CD14-positive monocyte (primary cell): Measurements from ENCODE around the gene LTBP1. TPM values are rescaled to one million over a fixed set of nuclear protein-coding genes. Genes with fewer than 3 reads are reported as not detected.

ENCODE experiments used
- DNase-seq, 3 donors: peaks; one replicate each; pipeline ENCODE4 v3.0.0-alpha.2; 2011 to 2022
- H2AFZ ChIP-seq: 2 replicates; pipeline ENCODE4 v1.6.0; 2012; ENCODE audit warnings: mild to moderate bottlenecking, low read depth, low read length, inconsistent platforms; ENCODE audit not compliant: insufficient read depth, poor library complexity, severe bottlenecking
- H3K27ac ChIP-seq, 2 donors: 1 replicate in 1 of 2; 2 replicates in 1 of 2; pipeline ENCODE4 v1.5.1; 2012 to 2013; ENCODE audit warnings: low read length in 2 of 2, control low read depth in 1 of 2, inconsistent platforms in 1 of 2, low read depth in 1 of 2, mild to moderate bottlenecking in 1 of 2
- H3K27me3 ChIP-seq, 2 donors: one replicate each; pipeline versions ENCODE4 v1.6.0 to v1.6.1; 2011 to 2013; ENCODE audit warnings: low read length in 2 of 2; ENCODE audit not compliant: control insufficient read depth in 2 of 2, insufficient read depth in 2 of 2
- H3K36me3 ChIP-seq, 2 donors: replicated peaks in 1 of 2; 1 replicate in 1 of 2; 2 replicates in 1 of 2; pipeline versions ENCODE4 v1.5.1 to v1.6.1; 2012 to 2013; ENCODE audit warnings: low read length in 2 of 2, control low read depth in 1 of 2, inconsistent platforms in 1 of 2, mild to moderate bottlenecking in 1 of 2; ENCODE audit not compliant: insufficient read depth in 2 of 2, control insufficient read depth in 1 of 2
- H3K4me1 ChIP-seq, 2 donors: 1 replicate in 1 of 2; 2 replicates in 1 of 2; pipeline versions ENCODE4 v1.5.1 to v1.6.1; 2012 to 2013; ENCODE audit warnings: low read length in 2 of 2, control low read depth in 1 of 2, inconsistent platforms in 1 of 2, mild to moderate bottlenecking in 1 of 2, moderate library complexity in 1 of 2; ENCODE audit not compliant: insufficient read depth in 2 of 2, control insufficient read depth in 1 of 2
- H3K4me2 ChIP-seq: replicated peaks from 2 replicates; pipeline ENCODE3; 2012; ENCODE audit warnings: low read length, moderate library complexity, mild to moderate bottlenecking; ENCODE audit not compliant: poor library complexity, severe bottlenecking; ENCODE audit errors: extremely low read depth
- H3K4me3 ChIP-seq, 3 experiments: fragments of 200-600 bp in 1 of 3; sonication (generic) in 1 of 3; replicated peaks in 1 of 3; 1 replicate in 2 of 3; 2 replicates in 1 of 3; pipeline ENCODE4 v1.5.1; 2011 to 2013; ENCODE audit warnings: low read length in 3 of 3, mild to moderate bottlenecking in 3 of 3, control low read depth in 2 of 3, low read depth in 2 of 3, inconsistent platforms in 1 of 3, moderate library complexity in 1 of 3
- H3K79me2 ChIP-seq: 2 replicates; pipeline ENCODE4 v1.6.0; 2012; ENCODE audit warnings: mild to moderate bottlenecking, control low read depth, inconsistent platforms, low read length, moderate library complexity; ENCODE audit not compliant: insufficient read depth
- H3K9ac ChIP-seq: 2 replicates; pipeline ENCODE4 v1.6.0; 2017; ENCODE audit warnings: low read length, mild to moderate bottlenecking; ENCODE audit not compliant: insufficient read depth, poor library complexity, severe bottlenecking
- H3K9me3 ChIP-seq, 2 donors: replicated peaks in 1 of 2; 1 replicate in 1 of 2; 2 replicates in 1 of 2; pipeline versions ENCODE4 v1.5.1 to v1.6.1; 2012 to 2013; ENCODE audit warnings: low read length in 2 of 2, control low read depth in 1 of 2; ENCODE audit not compliant: control insufficient read depth in 1 of 2, insufficient read depth in 1 of 2
- H4K20me1 ChIP-seq: 2 replicates; pipeline ENCODE4 v1.6.0; 2012; ENCODE audit warnings: mild to moderate bottlenecking, low read length, control low read depth, moderate library complexity; ENCODE audit not compliant: insufficient read depth
- H3K27ac Mint-ChIP-seq, 7 donors: one replicate each; pipeline ENCODE4 v1.8.0; 2020; ENCODE audit warnings: mild to moderate bottlenecking in 7 of 7, mixed read lengths in 7 of 7, moderate library complexity in 6 of 7, inconsistent platforms in 2 of 7
- H3K27me3 Mint-ChIP-seq, 3 donors: one replicate each; pipeline ENCODE4 v1.8.0; 2021 to 2022; ENCODE audit warnings: low read depth in 3 of 3, mild to moderate bottlenecking in 3 of 3, mixed read lengths in 3 of 3, moderate library complexity in 3 of 3, inconsistent platforms in 1 of 3
- H3K36me3 Mint-ChIP-seq, 2 donors: one replicate each; pipeline ENCODE4 v1.8.0; 2020; ENCODE audit warnings: mixed read lengths in 2 of 2, inconsistent platforms in 1 of 2, mild to moderate bottlenecking in 1 of 2
- H3K4me1 Mint-ChIP-seq: one replicate; pipeline ENCODE4 v1.8.0; 2020; ENCODE audit warnings: mild to moderate bottlenecking, mixed read lengths
- H3K4me3 Mint-ChIP-seq, 2 donors: one replicate each; pipeline ENCODE4 v1.8.0; 2020; ENCODE audit warnings: mild to moderate bottlenecking in 2 of 2, mixed read lengths in 2 of 2, moderate library complexity in 1 of 2
- H3K9me3 Mint-ChIP-seq, 7 donors: one replicate each; pipeline ENCODE4 v1.8.0; 2020 to 2022; ENCODE audit warnings: mixed read lengths in 7 of 7, mild to moderate bottlenecking in 6 of 7, moderate library complexity in 6 of 7, inconsistent platforms in 2 of 7
- CTCF ChIP-seq: fragments of 200-600 bp; IDR thresholded peaks from one replicate; pipeline ENCODE4 v1.8.0; 2022; ENCODE audit warnings: antibody characterized with exemption, mild to moderate bottlenecking
- WGBS: methylation state at CpG from one replicate; pipeline ENCODE4 v1.1.5; 2013; ENCODE audit warnings: missing lambda C conversion rate; ENCODE audit not compliant: insufficient coverage; 5-methylcytosine and 5-hydroxymethylcytosine counted together
- intact Hi-C, 2 donors: fragments of 100-400 bp; cut with micrococcal nuclease; formaldehyde crosslinking; loops; one replicate each; pipeline versions ENCODE4 v1.15.0 to v1.15.1; 2023
- polyA plus RNA-seq, 3 donors: library from polyadenylated mRNA; depleted of rRNA in 1 of 3; unstranded in 2 of 3; stranded (reverse) in 1 of 3; fragments of 300-500 nt in 2 of 3; fragments of >200 nt in 1 of 3; fragmentation: Illumina TruSeq in 2 of 3; gene quantifications; 1 replicate in 2 of 3; 2 replicates in 1 of 3; pipeline ENCODE4 v1.2.3, GENCODE V29; 2012 to 2021

Gene LTBP1
- polyA plus RNA-seq, 3 donors = 0.18 to 0.24 TPM; not detected in 1

- Histone ChIP-seq H3K27ac (no peak overlapping the region), H3K4me1 (no peaks in the 10 kb centered on the region), H4K20me1 (no peaks in the 10 kb centered on the region), H3K27me3 (no peaks in the 10 kb centered on the region), H2AFZ (no peak overlapping the region), H3K4me3 (no peak overlapping the region), H3K79me2 (no peaks in the 10 kb centered on the region), H3K9ac (no peak overlapping the region), H3K36me3 (no peaks in the 10 kb centered on the region), H3K9me3 (no peaks in the 10 kb centered on the region), H3K4me2 (no peak overlapping the region)
- intact Hi-C loops = no loop called here
- 88% methylated on average over 2 of the region's 2 CpGs for WGBS
- Mint-ChIP-seq H3K36me3 (no peaks in the 10 kb centered on the region), H3K27me3 (peaks cover 0 to 3% (median 0%) of the 10 kb centered on the region in 3 donors), H3K4me3 (no peak overlapping the region), H3K9me3 (peaks cover 0 to 3% (median 0%) of the 10 kb centered on the region in 7 donors), H3K4me1 (no peaks in the 10 kb centered on the region), H3K27ac (no peak overlapping the region)
- no peak for DNase-seq
- no peak for TF ChIP-seq CTCF
Observed at GRCh38 chr2:33011373-33011772, 64.6 kb downstream of the LTBP1 start.

GRCh38 chr2:33011941-33012340, 65.2 kb downstream of the LTBP1 start:
- intact Hi-C loops = no loop called here

More at GRCh38 chr2:33011941-33012340, 65.2 kb downstream of the LTBP1 start:
- WGBS = no CpG with 5 or more reads among the region's 3 CpGs
- H3K9me3 ChIP-seq = no peaks in the 10 kb centered on the region
- no peak overlapping the region for H3K27ac ChIP-seq
- H3K36me3 Mint-ChIP-seq = no peaks in the 10 kb centered on the region
- no peaks in the 10 kb centered on the region for H3K4me1 ChIP-seq
- H3K27me3 Mint-ChIP-seq = peaks cover 0 to 3% (median 0%) of the 10 kb centered on the region in 3 donors
- no peak overlapping the region for H3K4me3 Mint-ChIP-seq
- H3K9me3 Mint-ChIP-seq = peaks cover 0 to 3% (median 0%) of the 10 kb centered on the region in 7 donors
- DNase-seq = no peak
- H2AFZ ChIP-seq = no peak overlapping the region
- no peak for TF ChIP-seq CTCF
- H3K36me3 ChIP-seq = no peaks in the 10 kb centered on the region
- no peaks in the 10 kb centered on the region for H3K27me3 ChIP-seq
- no peak overlapping the region for H3K4me3 ChIP-seq
- no peaks in the 10 kb centered on the region for H3K79me2 ChIP-seq
- H3K9ac ChIP-seq = no peak overlapping the region
- no peaks in the 10 kb centered on the region for H4K20me1 ChIP-seq
- H3K4me2 ChIP-seq = no peak overlapping the region
- no peaks in the 10 kb centered on the region for H3K4me1 Mint-ChIP-seq
- H3K27ac Mint-ChIP-seq = no peak overlapping the region
